Measurements from ENCODE around the gene SETBP1. TPM values are rescaled to one million over a fixed set of nuclear protein-coding genes. Genes with fewer than 3 reads are reported as not detected.

The SETBP1 gene
- total RNA-seq, 1 experiment from 2014 or later = 4.0 TPM

GRCh38 chr18:44773640-44774155 is 93.0 kb downstream of the SETBP1 start:
- ChIA-PET CTCF (no interaction called here), POLR2A (no interaction called here)
- peaks cover 4% of the 10 kb centered on the region for H3K4me1 Mint-ChIP-seq (ENCODE audit: low read depth, unreplicated experiment)
- Histone ChIP-seq H3K27me3 (replicated peaks; ENCODE audit: control insufficient read depth, insufficient read depth, low read length) (no peaks in the 10 kb centered on the region), H3K9me3 (no peaks in the 10 kb centered on the region), H3K36me3 (ENCODE audit: control insufficient read depth, insufficient read depth, low read length) (no peaks in the 10 kb centered on the region), H3K4me1 (peaks cover 19% of the 10 kb centered on the region; the same call in 1 of the 2 replicates), H3K4me3 (ENCODE audit: low read depth, low read length) (no peak overlapping the region)
- no peak for DNase-seq
- intact Hi-C loops (cut with micrococcal nuclease; ENCODE audit: unreplicated experiment) = loop anchor here (5.0 kb wide), 1 partner anchor 41 kb away; no protein-coding TSS in a partner anchor
- no peaks in the 10 kb centered on the region for H3K9me3 Mint-ChIP-seq (ENCODE audit: unreplicated experiment)
- BruUV-seq (replicated peaks) = no TSS peak
- H3K4me3 Mint-ChIP-seq (ENCODE audit: unreplicated experiment) = no peak overlapping the region
- no peaks in the 10 kb centered on the region for H3K36me3 Mint-ChIP-seq (ENCODE audit: insufficient read depth, unreplicated experiment)
- no peaks in the 10 kb centered on the region for H3K27me3 Mint-ChIP-seq (ENCODE audit: insufficient read depth, unreplicated experiment)
- TF ChIP-seq CTCF (IDR thresholded peaks at IDR 0.05; ENCODE audit: insufficient read depth in 1 of 2, low read depth in 1 of 2, low read length in 1 of 2, severe bottlenecking in 1 of 2, unreplicated experiment in 1 of 2) = no peak
- no peak overlapping the region for H3K27ac Mint-ChIP-seq (ENCODE audit: unreplicated experiment)

GRCh38 chr18:44774191-44774590 is 93.5 kb downstream of the SETBP1 start:
- H3K4me3 Mint-ChIP-seq (ENCODE audit: unreplicated experiment) = no peak overlapping the region
- ChIA-PET POLR2A (no interaction called here), CTCF (no interaction called here)
- H3K4me1 Mint-ChIP-seq (ENCODE audit: low read depth, unreplicated experiment) = peaks cover 9% of the 10 kb centered on the region
- no peaks in the 10 kb centered on the region for H3K27me3 ChIP-seq (replicated peaks; ENCODE audit: control insufficient read depth, insufficient read depth, low read length)
- H3K9me3 Mint-ChIP-seq (ENCODE audit: unreplicated experiment) = no peaks in the 10 kb centered on the region
- no peak for DNase-seq
- no peaks in the 10 kb centered on the region for H3K36me3 Mint-ChIP-seq (ENCODE audit: insufficient read depth, unreplicated experiment)
- no peaks in the 10 kb centered on the region for H3K36me3 ChIP-seq (ENCODE audit: control insufficient read depth, insufficient read depth, low read length)
- no TSS peak for BruUV-seq (replicated peaks)
- H3K27me3 Mint-ChIP-seq (ENCODE audit: insufficient read depth, unreplicated experiment) = no peaks in the 10 kb centered on the region
- peaks cover 24% of the 10 kb centered on the region; the same call in 1 of the 2 replicates for H3K4me1 ChIP-seq
- intact Hi-C loops (cut with micrococcal nuclease; ENCODE audit: unreplicated experiment) = loop anchor here (5.0 kb wide), 1 partner anchor 42 kb away; no protein-coding TSS in a partner anchor
- no peak for TF ChIP-seq CTCF (IDR thresholded peaks at IDR 0.05; ENCODE audit: insufficient read depth in 1 of 2, low read depth in 1 of 2, low read length in 1 of 2, severe bottlenecking in 1 of 2, unreplicated experiment in 1 of 2)
- no peak overlapping the region for H3K27ac Mint-ChIP-seq (ENCODE audit: unreplicated experiment)
- H3K4me3 ChIP-seq (ENCODE audit: low read depth, low read length) = no peak overlapping the region
- H3K9me3 ChIP-seq = no peaks in the 10 kb centered on the region

GRCh38 chr18:44777457-44778192 is 96.9 kb downstream of the SETBP1 start:
- Mint-ChIP-seq H3K36me3 (ENCODE audit: insufficient read depth, unreplicated experiment) (no peaks in the 10 kb centered on the region), H3K27me3 (ENCODE audit: insufficient read depth, unreplicated experiment) (no peaks in the 10 kb centered on the region), H3K4me1 (ENCODE audit: low read depth, unreplicated experiment) (peaks cover 25% of the 10 kb centered on the region), H3K9me3 (ENCODE audit: unreplicated experiment) (no peaks in the 10 kb centered on the region), H3K27ac (ENCODE audit: unreplicated experiment) (no peak overlapping the region), H3K4me3 (ENCODE audit: unreplicated experiment) (no peak overlapping the region)
- H3K4me3 ChIP-seq (ENCODE audit: low read depth, low read length) = no peak overlapping the region
- no peak for DNase-seq
- no TSS peak for BruUV-seq (replicated peaks)
- no peaks in the 10 kb centered on the region for H3K36me3 ChIP-seq (ENCODE audit: control insufficient read depth, insufficient read depth, low read length)
- H3K9me3 ChIP-seq = no peaks in the 10 kb centered on the region
- no peaks in the 10 kb centered on the region for H3K27me3 ChIP-seq (replicated peaks; ENCODE audit: control insufficient read depth, insufficient read depth, low read length)
- ChIA-PET POLR2A (no interaction called here), CTCF (no interaction called here)
- peaks cover 21% of the 10 kb centered on the region; the same call in 1 of the 2 replicates for H3K4me1 ChIP-seq
- TF ChIP-seq CTCF (IDR thresholded peaks at IDR 0.05; ENCODE audit: insufficient read depth in 1 of 2, low read depth in 1 of 2, low read length in 1 of 2, severe bottlenecking in 1 of 2, unreplicated experiment in 1 of 2) = no peak
- intact Hi-C loops (cut with micrococcal nuclease; ENCODE audit: unreplicated experiment) = no loop called here
